Bone marrow (tissue), 2 donors: ENCODE results near the gene TMC5.
"Not testable (repeated sequence)": the region's sequence is repeated elsewhere in the genome, so short reads cannot be mapped to it uniquely, and the experiment has no call there.

ENCODE experiments used
- DNase-seq, 2 donors: peaks; one replicate each; lab custom pipeline; 2025; lab: John Stamatoyannopoulos, UW

The TMC5 gene

DNA sequence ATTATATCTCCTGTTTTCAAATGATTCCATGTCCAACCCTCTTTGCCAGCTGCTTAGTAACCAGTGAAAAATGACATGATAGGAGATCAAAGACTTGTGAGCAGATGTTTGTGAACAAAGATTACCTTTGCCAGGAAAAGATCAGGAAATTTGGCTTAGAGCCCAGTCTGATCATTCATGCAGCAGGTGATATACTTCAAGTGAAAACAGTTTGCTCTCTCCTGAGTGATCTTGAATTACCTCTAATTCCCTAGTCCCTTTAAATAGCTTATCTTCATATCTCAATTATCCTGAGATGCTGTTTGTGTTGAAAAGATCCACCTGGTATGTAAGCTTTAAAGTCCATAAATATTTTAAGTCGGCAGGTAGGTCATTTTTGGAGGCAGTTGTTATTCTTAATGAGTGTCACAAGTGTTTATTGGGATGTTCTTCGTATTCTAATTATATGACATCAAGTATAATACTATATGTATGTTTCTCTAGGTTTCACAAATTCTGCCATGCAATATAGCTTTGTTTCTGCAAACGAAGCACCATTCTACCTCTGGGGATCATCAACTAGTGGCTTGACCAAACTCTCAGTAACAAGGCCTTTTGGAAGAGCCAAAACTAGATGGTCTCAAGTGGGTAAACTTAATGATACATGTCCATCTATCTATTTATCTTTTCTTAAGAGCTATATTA lies 124.6 kb downstream of the TMC5 start:
- DNase-seq: no peak

DNA sequence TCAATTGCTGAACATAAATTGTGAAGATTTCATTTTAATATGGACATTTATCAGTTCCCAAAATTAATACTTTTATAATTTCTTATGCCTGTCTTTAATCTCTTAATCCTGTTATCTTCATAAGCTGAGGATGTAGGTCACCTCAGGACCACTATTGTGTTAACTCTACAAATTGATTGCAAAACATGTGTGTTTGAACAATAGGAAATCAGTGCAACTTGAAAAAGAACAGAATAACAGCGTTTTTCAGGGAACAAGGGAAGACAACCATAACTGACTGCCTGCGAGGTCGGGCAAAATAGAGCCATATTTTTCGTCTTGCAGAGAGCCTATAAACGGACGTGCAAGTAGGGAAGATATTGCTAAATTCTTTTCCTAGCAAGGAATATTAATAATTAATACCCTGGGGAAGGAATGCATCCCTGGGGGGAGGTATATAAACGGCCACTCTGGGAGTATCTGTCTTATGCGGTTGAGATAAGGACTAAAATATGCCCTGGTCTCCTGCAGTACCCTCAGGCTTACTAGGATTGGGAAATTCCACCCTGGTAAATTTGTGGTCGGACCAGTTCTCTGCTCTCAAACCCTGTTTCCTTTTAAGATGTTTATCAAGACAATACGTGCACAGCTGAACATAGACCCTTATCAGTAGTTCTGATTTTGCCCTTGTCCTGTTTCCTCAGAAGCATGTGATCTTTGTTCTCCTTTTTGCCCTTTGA lies 125.8 kb downstream of the TMC5 start:
- not testable (repeated sequence) for DNase-seq

DNA sequence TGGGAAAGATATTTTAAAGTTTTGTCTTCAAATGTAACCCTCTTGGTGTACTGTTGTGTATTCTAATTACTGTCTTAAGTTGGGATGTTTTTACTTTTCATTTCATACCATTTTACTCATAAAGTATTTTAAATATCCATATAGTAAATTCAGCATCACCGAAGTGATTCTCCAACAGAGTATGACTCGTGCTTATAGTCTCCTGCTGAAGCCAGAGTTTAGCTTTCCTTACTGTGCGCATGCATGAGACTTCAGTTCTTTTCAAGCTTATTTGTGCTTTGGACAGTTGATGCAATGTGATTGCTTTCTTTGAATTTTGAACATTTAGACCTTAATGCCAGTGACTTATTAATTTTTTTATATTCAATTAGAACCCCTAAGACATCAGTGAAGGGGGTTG lies 130.5 kb downstream of the TMC5 start:
- DNase-seq: no peak
